WI38 (cell line): ENCODE results near the gene SH2D3C.

Experiments used
- H3K4me3 ChIP-seq: 2 replicates; pipeline ENCODE4 v1.5.1; 2011; ENCODE audit warnings: low read depth, mild to moderate bottlenecking, control low read depth, low read length
- TF ChIP-seq, protein P1 (sequence below): IDR thresholded peaks from 2 replicates; pipeline ENCODE4 v1.5.1; 2012; ENCODE audit warnings: low read depth, mild to moderate bottlenecking, control low read depth, low read length

SH2D3C gene

DNA sequence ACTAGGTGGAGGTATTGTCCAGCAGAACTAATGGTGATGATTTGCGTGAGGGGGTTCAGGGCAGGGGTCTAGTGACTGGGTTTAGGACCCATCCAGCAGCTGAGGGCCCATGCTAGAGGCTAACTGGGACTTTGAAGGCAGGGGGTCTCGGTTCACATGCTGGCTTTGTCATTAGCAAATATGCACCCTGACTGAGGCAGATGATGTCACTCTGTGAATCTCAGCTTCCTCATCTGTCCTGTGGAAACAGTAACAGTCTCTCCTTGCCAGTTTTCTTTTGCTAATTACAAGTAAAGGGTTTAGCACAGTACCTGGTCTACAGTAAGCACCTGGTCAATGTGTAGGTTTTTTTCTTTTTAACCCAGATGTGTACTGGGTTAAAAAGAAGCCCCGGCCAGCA lies 5.2 kb downstream of the SH2D3C start:
- TF ChIP-seq, protein P1, sequence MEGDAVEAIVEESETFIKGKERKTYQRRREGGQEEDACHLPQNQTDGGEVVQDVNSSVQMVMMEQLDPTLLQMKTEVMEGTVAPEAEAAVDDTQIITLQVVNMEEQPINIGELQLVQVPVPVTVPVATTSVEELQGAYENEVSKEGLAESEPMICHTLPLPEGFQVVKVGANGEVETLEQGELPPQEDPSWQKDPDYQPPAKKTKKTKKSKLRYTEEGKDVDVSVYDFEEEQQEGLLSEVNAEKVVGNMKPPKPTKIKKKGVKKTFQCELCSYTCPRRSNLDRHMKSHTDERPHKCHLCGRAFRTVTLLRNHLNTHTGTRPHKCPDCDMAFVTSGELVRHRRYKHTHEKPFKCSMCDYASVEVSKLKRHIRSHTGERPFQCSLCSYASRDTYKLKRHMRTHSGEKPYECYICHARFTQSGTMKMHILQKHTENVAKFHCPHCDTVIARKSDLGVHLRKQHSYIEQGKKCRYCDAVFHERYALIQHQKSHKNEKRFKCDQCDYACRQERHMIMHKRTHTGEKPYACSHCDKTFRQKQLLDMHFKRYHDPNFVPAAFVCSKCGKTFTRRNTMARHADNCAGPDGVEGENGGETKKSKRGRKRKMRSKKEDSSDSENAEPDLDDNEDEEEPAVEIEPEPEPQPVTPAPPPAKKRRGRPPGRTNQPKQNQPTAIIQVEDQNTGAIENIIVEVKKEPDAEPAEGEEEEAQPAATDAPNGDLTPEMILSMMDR: no peak
- no peak overlapping the region for H3K4me3 ChIP-seq

GRCh38 chr9:127772603-127773002 lies 5.9 kb downstream of the SH2D3C start:
- no peak overlapping the region for H3K4me3 ChIP-seq
- TF ChIP-seq, protein P1: no peak

GRCh38 chr9:127771570-127772189 lies 6.8 kb downstream of the SH2D3C start:
- H3K4me3 ChIP-seq: peak overlapping the region; percentile 54
- TF ChIP-seq, protein P1: no peak

DNA sequence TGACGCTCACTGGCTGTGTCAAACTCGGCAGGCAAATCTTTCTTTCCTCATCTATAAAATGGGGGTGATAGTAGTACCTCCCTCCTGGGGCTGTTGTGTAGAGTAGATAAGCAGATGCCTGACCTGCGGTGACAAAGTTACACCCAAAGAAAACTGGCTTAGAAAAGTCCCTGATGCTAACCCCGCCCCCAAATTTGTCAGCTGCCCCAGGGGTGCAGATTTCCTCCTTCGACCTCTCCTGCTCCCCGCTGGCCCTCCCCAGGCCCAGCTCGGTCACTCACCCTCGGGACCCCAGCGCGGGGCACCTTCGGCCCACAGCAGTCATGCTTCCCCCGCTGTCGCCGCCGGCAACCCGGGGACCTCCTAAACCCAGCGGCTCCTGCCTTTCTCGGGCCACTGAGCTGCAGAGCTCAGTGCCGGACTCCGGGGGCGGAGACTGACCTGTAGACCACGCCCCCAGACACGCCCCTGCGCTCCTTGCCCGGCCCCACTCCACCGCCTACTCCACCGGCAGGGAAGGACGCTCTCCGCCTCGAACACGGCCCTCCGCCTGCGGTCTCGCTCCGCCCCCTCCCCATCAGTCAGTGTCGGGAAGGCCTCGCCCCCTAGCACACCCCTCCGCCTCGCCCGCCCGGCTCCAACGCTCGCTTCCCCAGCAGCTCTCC lies 7.4 kb downstream of the SH2D3C start:
- H3K4me3 ChIP-seq: peak overlapping the region; percentile 54
- TF ChIP-seq, protein P1: no peak

- TF ChIP-seq, protein P1: no peak
- no peak overlapping the region for H3K4me3 ChIP-seq
These were observed 7.9 kb downstream of the SH2D3C start for GRCh38 chr9:127770583-127770904.

GRCh38 chr9:127769929-127770582 lies 8.4 kb downstream of the SH2D3C start:
- H3K4me3 ChIP-seq: no peak overlapping the region
- TF ChIP-seq, protein P1: no peak

DNA sequence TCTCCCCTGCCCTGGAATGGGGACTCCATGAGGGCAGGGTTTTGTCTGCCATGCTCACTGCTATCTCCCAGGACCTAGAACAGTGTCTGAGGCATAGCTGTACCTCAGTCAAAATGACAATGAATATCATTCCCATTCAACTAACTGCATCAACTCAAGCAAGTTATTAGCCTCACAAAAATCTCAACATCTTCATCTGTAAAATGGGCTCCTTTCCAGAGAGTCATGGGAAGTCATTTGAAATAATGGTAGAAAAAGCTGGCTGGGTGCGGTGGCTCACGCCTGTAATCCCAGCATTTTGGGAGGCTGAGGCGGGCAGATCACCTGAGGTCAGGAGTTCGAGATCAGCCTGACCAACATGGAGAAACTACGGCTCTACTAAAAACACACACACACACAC lies 9.4 kb downstream of the SH2D3C start:
- H3K4me3 ChIP-seq: no peak overlapping the region
- TF ChIP-seq, protein P1: no peak
